GM06990 (cell line): Measurements from ENCODE around the gene RALGPS2.
"Not testable (repeated sequence)": the region's sequence is repeated elsewhere in the genome, so short reads cannot be mapped to it uniquely, and the experiment has no call there.

Experiments
- DNase-seq: peaks from one replicate; pipeline ENCODE4 v3.0.0-alpha.2; 2011; ENCODE audit not compliant: insufficient read length; ENCODE audit errors: extremely low read depth
- H3K27me3 ChIP-seq: replicated peaks from 2 replicates; pipeline ENCODE4 v1.6.0; 2011; ENCODE audit warnings: low read length; ENCODE audit not compliant: control insufficient read depth, insufficient read depth
- H3K36me3 ChIP-seq: 2 replicates; pipeline ENCODE4 v1.5.1; 2011; ENCODE audit warnings: low read length; ENCODE audit not compliant: control insufficient read depth, insufficient read depth
- H3K4me3 ChIP-seq: replicated peaks from 2 replicates; pipeline ENCODE4 v1.5.1; 2011; ENCODE audit warnings: low read depth, mild to moderate bottlenecking, control low read depth, low read length
- TF ChIP-seq, protein P1 (sequence below): IDR thresholded peaks from 2 replicates; pipeline ENCODE4 v1.5.1; 2011; ENCODE audit warnings: low read length, control low read depth, mild to moderate bottlenecking, inconsistent platforms; ENCODE audit not compliant: insufficient read depth, poor library complexity, severe bottlenecking

The RALGPS2 gene

DNA sequence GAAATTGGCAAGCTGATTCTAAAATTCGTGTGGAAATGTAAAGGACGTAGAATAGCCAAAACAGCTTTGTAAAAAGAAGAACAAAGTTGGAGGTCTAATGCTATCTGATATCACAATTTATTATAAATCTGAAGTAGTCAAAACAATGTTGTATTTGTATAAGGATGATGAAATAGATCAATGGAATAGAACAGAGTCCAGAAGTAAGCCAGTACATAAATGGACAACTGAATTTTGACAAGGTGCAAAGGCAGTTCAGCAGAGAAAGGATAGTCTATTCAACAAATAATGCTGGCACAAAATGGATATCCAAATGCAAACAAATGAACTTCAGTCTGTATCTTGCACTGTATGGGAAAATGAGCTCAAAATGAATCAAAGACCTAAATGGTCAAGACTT, 20.2 kb downstream of the RALGPS2 start:
- H3K36me3 ChIP-seq = no peaks in the 10 kb centered on the region
- H3K4me3 ChIP-seq = no peak overlapping the region
- no peaks in the 10 kb centered on the region for H3K27me3 ChIP-seq
- TF ChIP-seq, protein P1, sequence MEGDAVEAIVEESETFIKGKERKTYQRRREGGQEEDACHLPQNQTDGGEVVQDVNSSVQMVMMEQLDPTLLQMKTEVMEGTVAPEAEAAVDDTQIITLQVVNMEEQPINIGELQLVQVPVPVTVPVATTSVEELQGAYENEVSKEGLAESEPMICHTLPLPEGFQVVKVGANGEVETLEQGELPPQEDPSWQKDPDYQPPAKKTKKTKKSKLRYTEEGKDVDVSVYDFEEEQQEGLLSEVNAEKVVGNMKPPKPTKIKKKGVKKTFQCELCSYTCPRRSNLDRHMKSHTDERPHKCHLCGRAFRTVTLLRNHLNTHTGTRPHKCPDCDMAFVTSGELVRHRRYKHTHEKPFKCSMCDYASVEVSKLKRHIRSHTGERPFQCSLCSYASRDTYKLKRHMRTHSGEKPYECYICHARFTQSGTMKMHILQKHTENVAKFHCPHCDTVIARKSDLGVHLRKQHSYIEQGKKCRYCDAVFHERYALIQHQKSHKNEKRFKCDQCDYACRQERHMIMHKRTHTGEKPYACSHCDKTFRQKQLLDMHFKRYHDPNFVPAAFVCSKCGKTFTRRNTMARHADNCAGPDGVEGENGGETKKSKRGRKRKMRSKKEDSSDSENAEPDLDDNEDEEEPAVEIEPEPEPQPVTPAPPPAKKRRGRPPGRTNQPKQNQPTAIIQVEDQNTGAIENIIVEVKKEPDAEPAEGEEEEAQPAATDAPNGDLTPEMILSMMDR = no peak
- DNase-seq = no peak

DNA sequence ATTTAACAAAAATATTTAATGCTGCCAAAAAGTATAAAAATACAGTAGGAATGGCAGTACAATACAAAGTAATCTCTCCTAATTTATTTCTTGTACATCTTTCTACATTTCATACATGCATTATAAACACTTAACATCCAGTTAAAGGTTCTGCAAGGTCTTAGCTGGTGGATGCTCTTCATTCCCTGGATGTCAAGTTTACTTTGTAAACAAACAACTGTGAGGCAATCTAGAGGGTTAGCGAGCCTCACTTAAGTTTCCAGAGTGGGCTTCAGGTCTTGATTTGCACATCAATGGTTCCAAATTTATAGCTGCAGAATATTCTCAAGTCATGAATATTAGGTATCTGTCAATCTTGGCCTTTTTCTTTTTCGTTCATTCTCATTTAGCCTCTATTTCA, 21.3 kb downstream of the RALGPS2 start:
- TF ChIP-seq, protein P1 = no peak
- no peaks in the 10 kb centered on the region for H3K27me3 ChIP-seq
- DNase-seq = no peak
- no peaks in the 10 kb centered on the region for H3K36me3 ChIP-seq
- H3K4me3 ChIP-seq = no peak overlapping the region

DNA sequence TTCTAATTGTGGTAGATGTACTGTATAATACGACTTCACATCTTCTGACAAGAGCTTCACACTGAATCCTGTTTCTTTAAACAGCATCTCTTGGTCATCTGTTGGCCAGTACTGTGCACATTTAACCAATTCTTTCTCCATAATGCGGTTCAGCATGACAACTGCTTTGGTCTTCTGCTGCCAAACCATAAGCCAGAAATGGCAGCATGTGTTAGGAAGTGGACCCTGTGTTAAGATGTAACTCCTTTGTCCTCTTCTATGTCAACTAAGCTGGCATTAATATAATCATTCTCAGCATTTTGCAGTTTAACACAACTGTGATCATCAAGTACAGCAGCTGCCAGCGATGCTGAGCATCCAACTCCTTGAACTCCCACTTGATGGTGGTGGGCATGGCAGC, 22.3 kb downstream of the RALGPS2 start:
- not testable (repeated sequence) for H3K4me3 ChIP-seq, H3K36me3 ChIP-seq, H3K27me3 ChIP-seq, DNase-seq

DNA sequence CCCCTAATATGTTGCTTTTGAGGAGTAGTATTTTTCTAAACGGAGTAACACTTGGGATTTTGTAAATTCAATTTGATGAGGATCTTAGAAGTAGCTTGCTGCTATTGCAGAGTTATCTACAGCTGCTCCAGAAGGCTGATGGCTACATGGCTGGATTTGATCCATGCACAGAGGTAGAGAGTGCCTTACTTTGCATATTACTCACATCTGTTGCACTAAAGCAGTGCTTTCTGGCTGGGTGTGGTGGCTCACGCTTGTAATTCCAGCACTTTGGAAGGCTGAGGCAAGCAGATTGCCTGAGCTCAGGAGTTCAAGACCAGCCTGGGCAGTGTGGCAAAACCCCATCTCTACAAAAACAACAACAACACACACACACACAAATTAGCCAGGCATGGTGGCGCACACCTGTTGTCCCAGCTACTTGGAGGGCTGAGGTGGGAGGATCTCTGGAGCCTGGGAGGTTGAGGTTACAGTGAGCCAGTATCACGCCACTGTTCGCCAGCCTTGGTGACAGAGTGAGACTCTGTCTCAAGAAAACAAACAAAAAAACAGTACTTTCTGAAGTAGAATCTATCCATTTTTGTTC, 24.6 kb downstream of the RALGPS2 start:
- no peak overlapping the region for H3K4me3 ChIP-seq
- no peaks in the 10 kb centered on the region for H3K36me3 ChIP-seq
- TF ChIP-seq, protein P1 = no peak
- no peaks in the 10 kb centered on the region for H3K27me3 ChIP-seq
- DNase-seq = no peak

DNA sequence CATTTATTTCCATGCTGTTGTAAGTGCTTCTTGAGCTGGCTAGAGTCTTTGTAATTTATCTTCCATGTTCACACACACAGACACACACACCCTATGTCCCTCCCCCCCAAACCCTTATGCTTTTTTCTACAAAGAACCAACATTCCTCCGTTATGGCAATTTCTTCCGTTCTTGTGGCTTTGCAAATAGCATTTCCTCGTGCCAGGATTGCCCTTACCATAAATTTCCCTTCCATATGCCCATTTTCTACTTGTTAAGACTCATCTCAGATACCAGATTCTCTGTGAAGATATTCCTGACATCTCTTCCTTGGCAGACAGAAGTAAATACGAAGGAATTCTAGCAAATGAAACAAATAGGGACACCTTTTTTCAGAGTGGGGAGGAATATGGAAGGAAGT, 26.0 kb downstream of the RALGPS2 start:
- no peak for DNase-seq
- Histone ChIP-seq H3K4me3 (no peak overlapping the region), H3K27me3 (no peaks in the 10 kb centered on the region), H3K36me3 (no peaks in the 10 kb centered on the region)
- TF ChIP-seq, protein P1 = no peak

DNA sequence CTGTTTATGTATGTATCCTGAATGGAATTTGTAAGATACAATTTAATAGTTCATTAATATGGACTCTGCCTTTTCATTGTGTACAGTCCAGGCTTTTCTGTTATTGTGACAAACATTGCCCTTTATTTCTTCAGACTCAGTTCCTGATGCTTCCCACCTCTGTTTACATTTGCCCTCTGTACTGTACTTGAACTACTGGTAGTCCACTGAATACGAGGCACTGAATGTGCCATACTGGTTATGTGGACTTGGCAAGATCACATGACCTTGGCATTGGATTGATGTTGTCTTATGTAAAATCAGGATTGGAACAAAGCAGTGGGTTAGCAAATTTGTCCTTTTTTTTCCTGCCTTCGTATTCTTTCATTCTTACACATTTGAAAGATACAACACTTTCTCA, 27.8 kb downstream of the RALGPS2 start:
- Histone ChIP-seq H3K4me3 (no peak overlapping the region), H3K36me3 (no peaks in the 10 kb centered on the region), H3K27me3 (no peaks in the 10 kb centered on the region)
- no peak for DNase-seq
- TF ChIP-seq, protein P1 = no peak

DNA sequence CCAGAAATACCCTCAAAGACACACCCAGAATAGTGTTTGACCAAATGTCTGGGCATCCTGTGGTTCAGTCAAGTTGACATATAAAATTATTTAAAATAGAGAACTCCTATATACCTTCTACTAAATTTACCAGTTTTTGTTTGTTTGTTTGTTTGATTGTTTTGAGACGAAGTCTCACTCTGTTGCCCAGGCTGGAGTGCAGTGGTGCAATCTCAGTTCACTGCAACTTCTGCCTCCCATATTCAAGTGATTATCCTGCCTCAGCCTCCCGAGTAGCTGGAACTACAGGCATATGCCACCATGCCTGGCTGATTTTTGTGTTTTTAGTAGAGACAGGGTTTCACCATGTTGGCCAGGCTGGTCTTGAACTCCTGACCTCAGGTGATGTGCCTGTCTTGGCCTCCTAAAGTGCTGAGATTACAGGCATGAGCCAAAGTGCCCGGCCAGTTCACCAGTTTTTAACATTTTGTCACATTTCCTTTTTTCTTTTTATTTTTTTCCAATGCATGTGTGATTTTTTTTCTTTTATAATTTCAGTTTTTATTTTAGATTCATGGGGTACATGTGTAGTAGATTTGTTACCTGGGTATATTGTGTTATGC, 29.7 kb downstream of the RALGPS2 start:
- DNase-seq, H3K4me3 ChIP-seq, H3K36me3 ChIP-seq: not testable (repeated sequence)

More for the DNA sequence above, 29.7 kb downstream of the RALGPS2 start:
- not testable (repeated sequence) for H3K27me3 ChIP-seq
